K562 (cell line): ENCODE measurements around the gene POU3F3. TPM values are rescaled to one million over a fixed set of nuclear protein-coding genes. Genes with fewer than 3 reads are reported as not detected.

Experiments used
- CTCF ChIP-seq, 3 experiments: IDR thresholded peaks in 2 of 3; conservative IDR thresholded peaks in 1 of 3; 2 replicates each; pipeline ENCODE4 v1.5.1; 2011 to 2012; ENCODE audit warnings: low read length in 3 of 3, mild to moderate bottlenecking in 3 of 3, control low read depth in 2 of 3, improper control_type of control experiment in 1 of 3, inconsistent platforms in 1 of 3, low read depth in 1 of 3, mixed read lengths in 1 of 3, moderate library complexity in 1 of 3; ENCODE audit not compliant: insufficient read depth in 2 of 3
- ESRRB ChIP-seq: fragments of 250-450 bp; sonication (Bioruptor Pico); IDR thresholded peaks from 2 replicates; pipeline ENCODE4 v1.5.0; 2020; ENCODE audit warnings: mild to moderate bottlenecking, moderate library complexity, borderline replicate concordance
- HDAC3 ChIP-seq: fragments of 450-650 bp; IDR thresholded peaks from 2 replicates; pipeline ENCODE4 v1.6.1; 2018; ENCODE audit warnings: borderline replicate concordance, mild to moderate bottlenecking, moderate library complexity; ENCODE audit not compliant: partially characterized antibody
- HNRNPL ChIP-seq: fragments of 200-400 bp; formaldehyde crosslinking; IDR thresholded peaks from 2 replicates; pipeline ENCODE4 v1.6.1; 2017; ENCODE audit warnings: low read depth, mild to moderate bottlenecking, low read length
- REST ChIP-seq, 2 experiments: fragments of 450-650 bp; formaldehyde crosslinking in 1 of 2; IDR thresholded peaks; 2 replicates each; pipeline versions ENCODE4 v1.4.0 to v1.6.1; 2014 to 2020; ENCODE audit warnings: mild to moderate bottlenecking in 2 of 2, borderline replicate concordance in 1 of 2, low read depth in 1 of 2
- ZNF316 ChIP-seq: fragments of 450-650 bp; IDR thresholded peaks from 2 replicates; pipeline ENCODE4 v1.6.1; 2016
- polyA plus RNA-seq, 8 experiments: library from polyadenylated mRNA; depleted of rRNA in 4 of 8; stranded (reverse) in 5 of 8; unstranded in 3 of 8; fragments of >200 nt; fragmentation: Nextera tagmentation in 2 of 8; fragmentation: Illumina TruSeq in 1 of 8; extraction: Ambion mirVana in 2 of 8; extraction: Trizol in 1 of 8; gene quantifications; 2 replicates each; pipeline versions ENCODE4 v1.2.1 to v1.2.3, GENCODE V29; 2011 to 2014; ENCODE audit warnings: inconsistent platforms in 1 of 8, missing spikeins in 1 of 8
- total RNA-seq, 7 experiments: library from RNA; depleted of rRNA in 6 of 7; stranded (reverse); fragments of >200 nt in 6 of 7; fragmentation: Illumina TruSeq in 2 of 7; extraction: Trizol in 2 of 7; gene quantifications; 2 replicates each; pipeline versions ENCODE4 v1.2.1 to v1.2.3, GENCODE V29; 2011 to 2021; ENCODE audit warnings: low replicate concordance in 1 of 7

POU3F3 gene
- total and polyA plus RNA-seq, 9 of the 15 experiments (the other 6 are each of a cell fraction or from before 2014, with no cell fraction given) = not detected

GRCh38 chr2:104849618-104850141 lies 4.2 kb upstream of the POU3F3 start (continued):
- TF ChIP-seq CTCF (IDR thresholded peaks at IDR 0.05 in 2 of 3, conservative IDR thresholded peaks at IDR 0.05 in 1 of 3; ENCODE audit: insufficient read depth in 2 of 3, low read depth in 1 of 3, low read length in 3 of 3) (peak; percentile 61 to 79 (median 71)), HNRNPL (no peak), REST (IDR thresholded peaks at IDR 0.05; ENCODE audit: borderline replicate concordance) (peak; percentile 13; the same call in 1 of the 2 replicates), REST (CRISPR knock-in tag; IDR thresholded peaks at IDR 0.05; ENCODE audit: low read depth) (no peak), ESRRB (CRISPR knock-in tag) (no peak), HDAC3 (no peak), ZNF316 (peak; percentile 18; the same call in 1 of the 2 replicates)
